ENCODE measurements around the gene MMP14.

- TF ChIP-seq GATA2 (IDR thresholded peaks at IDR 0.05; ENCODE audit: low read depth, low read length): no peak
- no peak for TF ChIP-seq GATA3 (IDR thresholded peaks at IDR 0.05; ENCODE audit: low read depth, low read length)
Measured at GRCh38 chr14:22808388-22809209, 27.8 kb upstream of the MMP14 start.
